DOHH2 (cell line): Measurements from ENCODE around the gene OSBPL10.

Experiments used
- CTCF ChIP-seq: fragments of 200-600 bp; sonication (generic); IDR thresholded peaks from one replicate; pipeline ENCODE4 v1.5.1; 2014; ENCODE audit warnings: antibody characterized with exemption, mild to moderate bottlenecking, low read depth, low read length; ENCODE audit not compliant: poor library complexity, severe bottlenecking
- EZH2phosphoT487 ChIP-seq: fragments of 200-600 bp; sonication (generic); IDR thresholded peaks from 2 replicates; pipeline ENCODE4 v1.6.1; 2017; ENCODE audit warnings: borderline replicate concordance, mild to moderate bottlenecking, antibody characterized with exemption, low read length, moderate library complexity, mixed read lengths

GRCh38 chr3:31946484-31947081 is 34.5 kb downstream of the OSBPL10 start:
- TF ChIP-seq CTCF (no peak), EZH2phosphoT487 (no peak)
